ENCODE measurements around the gene AGO3.

The AGO3 gene

DNA sequence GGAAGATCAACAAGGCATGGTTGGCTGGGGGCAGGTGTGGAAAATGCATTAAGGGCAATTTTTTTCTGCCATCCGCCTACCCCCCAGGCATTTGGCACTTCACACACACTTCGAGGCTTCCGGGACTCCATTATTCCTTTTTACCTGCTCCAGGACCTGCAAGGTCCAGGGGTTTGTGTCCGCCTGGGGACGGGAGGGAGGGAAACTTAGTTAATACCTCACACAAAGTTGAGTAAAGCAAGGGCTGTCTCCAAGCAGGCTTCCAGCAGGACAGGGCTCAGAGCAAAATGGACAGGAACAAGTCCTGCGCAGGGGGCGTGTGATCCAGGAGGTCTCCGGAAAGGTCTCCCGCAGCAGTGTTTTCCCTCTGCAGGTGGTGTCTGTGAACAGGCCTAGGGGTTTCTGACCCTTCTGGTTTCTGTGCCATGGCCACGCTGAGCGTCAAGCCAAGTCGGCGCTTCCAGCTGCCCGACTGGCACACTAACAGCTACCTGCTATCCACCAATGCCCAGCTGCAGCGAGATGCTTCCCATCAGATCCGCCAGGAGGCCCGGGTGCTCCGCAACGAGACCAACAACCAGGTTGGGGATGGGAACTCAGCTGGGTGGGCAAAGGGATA, 153.7 kb downstream of the AGO3 start:
- DNase-seq, result no peak

DNA sequence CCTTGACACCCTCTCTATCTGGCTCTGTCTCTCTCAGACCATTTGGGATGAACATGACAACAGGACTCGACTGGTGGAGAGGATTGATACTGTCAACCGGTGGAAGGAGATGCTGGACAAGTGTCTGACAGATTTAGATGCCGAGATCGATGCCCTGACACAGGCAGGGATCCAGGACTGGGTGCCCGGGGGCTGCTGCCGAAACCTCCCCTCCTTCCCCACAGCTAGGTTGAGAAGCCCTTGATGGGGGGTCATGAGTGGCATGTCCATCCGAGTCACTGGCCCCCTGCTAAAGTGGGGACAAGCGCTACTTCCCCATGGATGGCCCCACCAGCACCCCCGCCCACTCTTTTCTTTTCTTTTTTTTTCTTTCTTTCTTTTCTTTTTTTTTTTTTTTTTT, 154.2 kb downstream of the AGO3 start:
- DNase-seq, result no peak

DNA sequence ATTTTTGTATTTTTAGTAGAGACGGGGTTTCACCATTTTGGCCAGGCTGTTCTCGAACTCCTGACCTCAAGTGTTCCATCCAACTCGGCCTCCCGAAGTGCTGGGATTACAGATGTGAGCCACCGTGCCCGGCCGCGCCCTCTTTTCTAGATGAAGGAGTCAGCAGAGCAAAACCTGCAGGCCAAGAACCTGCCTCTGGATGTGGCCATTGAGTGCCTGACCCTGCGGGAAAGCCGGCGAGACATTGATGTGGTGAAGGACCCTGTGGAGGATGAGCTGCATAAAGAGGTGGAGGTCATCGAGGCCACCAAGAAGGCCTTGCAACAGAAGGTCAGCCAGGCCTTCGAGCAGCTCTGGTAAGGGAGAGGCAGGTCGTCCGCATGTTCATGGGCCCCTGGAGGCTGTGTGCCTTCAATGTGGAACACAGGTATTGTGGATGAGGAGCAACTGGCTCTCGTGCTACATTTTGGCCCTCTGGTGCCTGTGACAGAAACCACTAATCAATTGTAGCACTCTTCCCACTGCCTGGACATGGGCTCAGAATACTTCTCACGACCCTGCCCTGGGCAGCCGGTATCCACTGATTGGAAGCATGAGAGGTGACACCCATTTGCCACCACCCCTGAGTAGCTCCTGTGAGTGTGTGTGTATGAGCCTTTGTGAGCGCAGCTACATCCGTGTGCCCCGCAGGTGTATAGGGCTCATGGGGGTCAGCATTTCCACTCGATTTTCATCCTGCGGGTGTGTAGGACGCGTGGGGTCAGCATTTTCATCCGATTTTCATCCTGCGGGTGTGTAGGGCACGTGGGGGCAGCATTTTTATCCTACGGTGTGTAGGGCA, 155.0 kb downstream of the AGO3 start:
- DNase-seq, result no peak

DNA sequence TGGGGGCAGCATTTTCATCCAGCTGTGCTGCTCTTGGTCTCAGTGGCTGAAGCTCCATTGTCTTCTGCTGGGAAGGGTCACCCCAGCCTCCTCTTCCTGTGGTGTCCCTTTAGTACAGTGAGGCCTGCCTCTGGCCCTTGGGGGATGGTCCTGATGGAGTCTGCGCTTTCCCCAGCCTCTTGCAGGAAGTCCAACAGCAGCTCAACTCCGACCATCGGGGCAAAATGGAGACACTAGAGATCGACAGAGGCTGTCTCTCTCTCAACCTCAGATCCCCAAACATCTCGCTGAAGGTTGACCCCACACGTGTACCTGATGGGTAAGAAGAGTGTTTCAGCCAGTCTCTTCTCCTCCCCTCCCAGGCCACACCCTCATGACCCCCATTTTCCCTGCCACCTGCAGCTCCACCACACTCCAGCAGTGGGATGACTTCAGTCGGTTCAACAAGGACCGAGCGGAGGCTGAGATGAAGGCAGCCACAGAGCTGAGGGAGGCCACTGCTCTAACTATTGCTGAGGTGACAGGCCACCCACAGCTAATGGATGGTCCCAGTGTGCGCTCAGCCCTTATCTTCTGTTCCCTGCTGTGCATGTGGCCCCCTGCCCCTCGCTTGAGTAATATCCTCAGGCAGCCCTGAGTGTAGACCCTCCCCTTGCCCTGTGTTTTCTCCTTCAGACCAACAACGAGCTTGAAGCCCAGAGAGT, 155.8 kb downstream of the AGO3 start:
- no peak for DNase-seq

DNA sequence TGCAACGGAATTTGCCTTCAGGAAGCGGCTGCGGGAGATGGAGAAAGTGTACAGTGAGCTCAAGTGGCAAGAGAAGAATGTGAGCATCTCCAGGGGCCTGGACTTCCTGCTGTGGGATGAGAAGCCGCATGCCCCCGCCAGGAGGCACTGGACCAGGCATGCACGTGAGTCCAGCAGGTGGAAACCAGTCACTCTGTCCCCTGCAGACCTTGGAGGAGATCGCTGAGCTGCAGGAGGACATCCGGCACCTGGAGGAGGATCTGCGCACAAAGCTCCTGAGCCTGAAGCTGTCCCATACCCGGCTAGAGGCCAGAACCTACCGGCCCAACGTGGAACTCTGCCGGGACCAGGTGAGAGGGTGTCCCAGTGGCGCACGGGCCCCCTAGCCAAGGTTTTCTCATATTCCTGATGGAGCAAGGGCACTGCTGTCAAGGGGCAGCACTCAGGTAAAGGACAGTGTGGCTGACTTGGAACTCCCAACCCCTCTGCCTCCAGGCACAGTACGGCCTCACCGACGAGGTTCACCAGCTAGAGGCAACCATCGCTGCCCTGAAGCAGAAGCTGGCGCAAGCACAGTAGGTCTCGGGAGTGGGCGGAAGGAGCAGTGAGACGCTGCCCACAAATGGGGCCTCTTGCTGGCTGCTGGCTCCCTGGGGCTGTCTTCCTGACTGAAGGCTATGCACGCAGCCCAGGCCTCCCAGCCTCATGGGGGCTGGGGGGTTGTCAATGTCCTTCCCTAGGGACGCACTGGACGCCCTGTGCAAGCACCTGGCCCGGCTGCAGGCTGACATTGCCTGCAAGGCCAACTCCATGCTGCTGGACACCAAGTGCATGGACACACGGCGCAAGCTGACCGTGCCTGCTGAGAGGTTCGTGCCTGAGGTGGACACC, 156.6 kb downstream of the AGO3 start:
- DNase-seq, result no peak

DNA sequence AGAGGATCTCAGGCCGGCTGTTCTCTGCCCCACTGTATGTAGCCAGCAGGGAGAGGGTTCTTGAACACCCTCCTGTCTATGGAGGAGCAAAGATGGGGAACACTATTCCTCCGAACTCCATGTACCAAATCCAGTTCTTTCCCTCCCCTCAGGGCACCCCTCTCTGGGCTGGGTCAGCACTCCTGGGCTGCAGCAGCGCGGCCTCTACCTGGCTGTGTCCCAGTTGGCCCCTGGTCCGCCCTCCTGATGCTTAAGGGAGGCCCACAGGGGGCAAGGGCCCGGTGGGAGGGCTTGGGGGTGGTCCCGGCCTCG, 157.3 kb downstream of the AGO3 start:
- no peak for DNase-seq

DNA sequence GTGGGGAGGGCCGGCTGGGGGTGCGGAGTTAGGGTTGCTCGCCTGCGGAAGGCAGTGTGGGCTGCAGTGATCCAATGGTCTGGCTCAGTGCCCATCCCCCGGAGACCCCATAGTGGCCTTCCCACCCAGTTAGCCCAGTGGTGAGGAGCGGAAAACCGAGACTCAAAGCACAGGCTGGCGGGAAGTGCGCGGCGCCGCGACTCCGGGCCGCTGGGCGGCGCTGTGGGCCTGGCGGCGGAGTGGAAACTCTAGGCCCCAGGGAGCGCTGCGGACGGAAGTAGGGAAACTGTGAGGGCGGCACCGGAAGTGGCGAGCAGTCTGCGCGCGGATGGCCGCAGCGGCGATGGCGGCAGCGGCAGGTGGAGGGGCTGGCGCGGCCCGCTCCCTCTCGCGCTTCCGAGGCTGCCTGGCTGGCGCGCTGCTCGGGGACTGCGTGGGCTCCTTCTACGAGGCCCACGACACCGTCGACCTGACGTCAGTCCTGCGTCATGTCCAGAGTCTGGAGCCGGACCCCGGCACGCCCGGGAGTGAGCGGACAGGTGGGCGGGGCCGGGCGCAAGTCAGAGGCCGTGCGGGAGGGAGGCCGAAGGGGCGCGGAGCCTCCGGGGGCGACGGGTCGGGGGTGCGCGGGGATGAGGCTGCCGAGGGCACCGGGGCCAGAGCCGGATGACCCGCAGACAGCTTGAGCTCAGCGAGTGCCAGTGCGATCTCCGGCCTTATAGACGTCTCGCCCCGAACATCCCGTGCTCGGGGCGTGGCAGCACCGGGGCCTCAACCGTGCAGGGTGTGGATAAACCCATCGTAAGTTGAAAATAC, 157.9 kb downstream of the AGO3 start, which contains the start of gene ADPRS:
TSS of gene ADPRS (plus strand) at position 316 of the 816 bp plus-strand sequence. CDS start at position 329, 13 bp downstream.
- DNase-seq, result peak; percentile 88

DNA sequence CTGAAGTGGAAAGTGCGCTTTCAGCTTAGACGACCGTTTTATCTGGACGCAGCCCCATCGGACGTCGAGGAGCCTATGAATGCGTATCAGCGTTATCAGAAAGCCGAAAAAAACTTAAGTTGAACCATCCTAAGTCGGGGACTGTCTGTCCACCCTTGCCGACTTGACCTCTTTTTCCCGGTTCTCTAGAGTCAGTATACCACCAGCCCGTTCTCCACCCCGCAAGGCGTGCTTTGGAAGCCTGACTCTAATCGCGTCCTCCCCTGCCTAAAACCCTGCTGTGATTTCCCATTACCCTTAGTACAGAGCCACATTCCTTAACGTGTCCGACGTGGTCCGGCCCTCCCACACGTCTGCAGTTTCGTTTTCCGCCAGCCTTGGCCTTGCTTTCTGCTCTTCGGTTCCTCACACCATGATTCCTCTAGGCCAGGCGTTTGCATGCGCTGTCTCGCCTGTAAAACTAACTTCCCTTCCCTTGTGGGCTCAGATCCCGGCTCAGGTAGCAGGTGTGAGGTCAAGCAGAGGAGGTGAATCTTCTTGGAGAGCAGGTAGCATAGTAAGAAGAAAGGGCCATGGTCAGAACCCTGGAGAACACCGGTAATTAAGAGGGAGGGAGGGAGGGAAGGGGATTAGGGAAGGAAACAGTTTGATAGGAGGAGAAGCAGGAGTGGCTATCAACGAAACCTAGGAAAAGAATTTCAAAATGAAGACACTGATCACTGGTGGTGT, 158.7 kb downstream of the AGO3 start:
- DNase-seq, result no peak

DNA sequence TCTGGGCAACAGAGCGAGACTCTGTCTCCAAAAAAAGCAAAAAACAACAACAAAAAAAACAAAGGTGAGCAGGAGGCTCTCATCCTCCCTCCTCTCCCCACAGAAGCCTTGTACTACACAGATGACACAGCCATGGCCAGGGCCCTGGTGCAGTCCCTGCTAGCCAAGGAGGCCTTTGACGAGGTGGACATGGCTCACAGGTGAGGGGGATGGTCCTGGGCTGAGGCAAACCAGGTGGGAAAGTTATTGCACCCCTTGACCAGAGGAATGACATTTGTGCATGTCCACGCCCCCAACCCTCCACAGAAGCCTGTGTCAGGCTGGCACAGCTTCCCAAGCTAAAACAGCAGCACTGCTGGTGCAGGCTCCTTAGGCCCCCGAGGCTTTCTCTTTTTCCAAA, 160.2 kb downstream of the AGO3 start:
- DNase-seq, result no peak

DNA sequence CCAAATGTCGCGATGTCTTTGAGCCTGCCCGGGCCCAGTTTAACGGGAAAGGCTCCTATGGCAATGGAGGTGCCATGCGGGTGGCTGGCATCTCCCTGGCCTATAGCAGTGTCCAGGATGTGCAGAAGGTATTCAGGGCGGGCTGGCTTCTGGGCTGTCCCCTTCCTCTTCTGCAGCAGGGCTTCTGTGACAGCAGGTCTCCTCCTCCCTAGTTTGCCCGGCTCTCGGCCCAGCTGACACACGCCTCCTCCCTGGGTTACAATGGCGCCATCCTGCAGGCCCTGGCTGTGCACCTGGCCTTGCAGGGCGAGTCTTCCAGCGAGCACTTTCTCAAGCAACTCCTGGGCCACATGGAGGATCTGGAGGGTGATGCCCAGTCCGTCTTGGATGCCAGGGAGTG, 160.8 kb downstream of the AGO3 start:
- DNase-seq, result no peak

DNA sequence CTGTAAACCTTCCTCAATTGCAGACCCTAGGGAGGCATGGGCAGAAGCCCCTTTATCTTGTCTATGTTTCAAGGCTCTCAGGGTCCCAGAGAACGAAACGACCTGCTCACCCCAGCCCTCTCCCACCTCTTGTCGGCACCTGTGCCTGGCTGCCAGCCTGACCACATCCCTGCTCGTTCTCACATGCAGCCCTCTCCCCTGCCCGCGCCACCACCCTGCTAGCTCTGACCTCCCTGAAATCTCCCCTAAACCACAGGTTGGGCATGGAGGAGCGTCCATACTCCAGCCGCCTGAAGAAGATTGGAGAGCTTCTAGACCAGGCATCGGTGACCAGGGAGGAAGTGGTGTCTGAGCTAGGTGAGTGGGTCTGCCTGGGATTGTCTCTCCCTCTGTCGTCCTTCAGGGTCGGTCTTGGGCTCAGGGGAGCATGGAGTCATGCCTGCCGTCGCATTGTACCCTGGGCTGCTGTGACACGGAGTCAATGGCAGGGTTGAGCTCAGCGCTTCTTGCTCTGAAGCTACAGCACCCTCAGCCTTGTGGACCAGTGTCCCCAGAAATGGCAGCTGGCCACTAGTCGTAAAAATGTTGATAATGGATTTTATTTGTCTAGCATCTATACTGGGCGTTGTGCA, 161.4 kb downstream of the AGO3 start:
- DNase-seq, result no peak

DNA sequence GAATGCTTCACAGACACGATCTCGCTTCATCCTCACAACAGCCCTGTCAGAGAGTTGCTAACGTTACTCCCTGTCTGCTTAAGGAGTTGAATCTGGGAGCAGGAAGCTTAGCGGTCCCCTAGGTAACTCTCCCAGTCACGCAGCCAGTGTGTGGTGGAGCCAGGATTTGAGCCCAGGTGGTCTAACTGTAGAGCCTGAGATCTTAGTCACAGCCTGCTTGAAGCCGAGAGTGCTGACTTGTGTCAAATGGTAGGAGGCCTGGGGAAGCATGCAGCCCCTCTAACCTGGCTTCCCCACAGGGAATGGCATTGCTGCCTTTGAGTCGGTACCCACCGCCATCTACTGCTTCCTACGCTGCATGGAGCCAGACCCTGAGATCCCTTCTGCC, 161.9 kb downstream of the AGO3 start:
- no peak for DNase-seq

DNA sequence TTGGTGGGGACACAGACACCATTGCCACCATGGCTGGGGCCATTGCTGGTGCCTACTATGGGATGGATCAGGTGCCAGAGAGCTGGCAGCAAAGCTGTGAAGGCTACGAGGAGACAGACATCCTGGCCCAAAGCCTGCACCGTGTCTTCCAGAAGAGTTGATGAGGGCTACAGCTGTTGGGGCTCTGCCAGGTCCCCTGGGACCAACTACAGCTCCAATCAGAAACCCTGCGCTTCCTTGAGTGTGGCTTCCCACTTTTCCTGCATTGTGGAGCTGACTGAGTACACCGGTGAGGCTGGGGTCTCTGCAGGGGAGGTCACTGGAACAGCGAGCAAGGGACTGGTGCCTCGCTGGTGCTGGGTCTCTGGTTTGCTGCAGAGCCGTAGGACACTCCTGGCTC, 162.3 kb downstream of the AGO3 start:
- no peak for DNase-seq

DNA sequence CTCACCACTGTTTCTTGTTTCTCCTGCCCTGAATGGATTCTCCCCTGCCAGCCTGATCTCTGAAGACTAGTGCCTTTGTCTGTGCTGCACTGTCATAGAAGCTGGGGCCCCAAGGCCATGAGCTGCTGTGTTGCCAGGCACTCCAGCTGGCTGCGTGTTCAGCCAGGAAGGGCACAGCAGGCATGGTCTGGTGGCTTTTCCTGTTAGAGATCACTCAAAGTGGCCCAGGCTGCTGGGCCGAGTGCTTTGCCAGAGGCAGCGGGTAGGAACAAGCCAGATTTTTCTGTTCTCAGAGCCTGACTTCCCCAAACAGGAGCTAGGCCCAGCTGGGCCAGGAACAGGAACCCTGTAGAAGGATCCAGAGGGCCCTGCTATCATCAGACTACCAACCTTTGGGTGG, 163.0 kb downstream of the AGO3 start:
- no peak for DNase-seq

DNA sequence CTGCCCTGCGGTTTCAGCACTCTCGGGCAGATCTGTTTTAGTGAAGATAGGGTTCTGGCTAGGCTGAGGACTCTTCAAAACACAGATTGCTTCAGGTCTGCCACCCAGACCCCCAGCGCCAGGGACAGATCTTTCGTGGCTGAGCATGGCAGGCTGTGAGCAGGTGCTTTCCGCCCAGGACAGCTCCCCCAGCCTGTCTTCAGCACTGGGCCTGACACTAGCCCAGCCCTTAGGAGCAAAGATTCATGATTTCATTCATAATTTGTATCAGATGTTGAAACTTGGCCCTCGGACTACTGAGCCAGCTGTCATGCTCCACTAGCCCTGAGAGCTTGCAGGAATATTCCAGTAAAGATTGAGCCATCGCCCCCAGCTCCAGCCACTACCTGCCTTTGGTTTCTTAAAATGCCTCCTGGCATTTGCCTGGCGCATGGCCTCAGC, 163.7 kb downstream of the AGO3 start:
- DNase-seq, result no peak

DNA sequence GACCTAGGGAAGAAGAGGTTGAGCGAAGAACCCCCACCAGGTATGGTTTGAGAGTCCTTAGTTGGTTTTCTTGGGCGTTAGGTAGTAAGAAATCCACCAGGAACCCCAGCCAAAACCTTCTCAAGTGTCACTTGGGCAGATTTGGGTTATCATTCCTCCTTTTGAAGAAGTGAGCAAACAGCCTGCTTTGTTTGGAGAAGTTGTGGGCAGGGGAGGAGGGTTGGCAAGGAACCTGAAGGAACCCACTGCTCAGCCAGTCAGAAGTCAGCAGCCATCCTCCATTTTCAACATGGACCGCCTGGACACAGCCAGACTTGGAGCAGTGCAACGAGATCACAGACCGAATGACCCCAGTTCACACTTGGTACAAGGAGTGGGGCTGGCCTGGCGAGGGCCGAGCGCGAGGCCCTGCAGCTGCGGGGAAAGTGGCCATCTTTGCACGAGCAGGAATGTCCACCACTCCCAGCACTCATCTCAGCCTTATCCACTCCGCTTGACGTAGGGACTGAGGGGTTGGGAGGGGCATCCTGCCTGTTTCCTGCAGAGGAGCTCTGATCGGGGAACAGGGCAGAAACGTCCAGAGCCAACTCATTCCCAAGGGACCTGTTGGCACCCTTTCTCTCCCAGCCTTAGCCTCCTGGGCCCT, 165.0 kb downstream of the AGO3 start:
- no peak for DNase-seq

DNA sequence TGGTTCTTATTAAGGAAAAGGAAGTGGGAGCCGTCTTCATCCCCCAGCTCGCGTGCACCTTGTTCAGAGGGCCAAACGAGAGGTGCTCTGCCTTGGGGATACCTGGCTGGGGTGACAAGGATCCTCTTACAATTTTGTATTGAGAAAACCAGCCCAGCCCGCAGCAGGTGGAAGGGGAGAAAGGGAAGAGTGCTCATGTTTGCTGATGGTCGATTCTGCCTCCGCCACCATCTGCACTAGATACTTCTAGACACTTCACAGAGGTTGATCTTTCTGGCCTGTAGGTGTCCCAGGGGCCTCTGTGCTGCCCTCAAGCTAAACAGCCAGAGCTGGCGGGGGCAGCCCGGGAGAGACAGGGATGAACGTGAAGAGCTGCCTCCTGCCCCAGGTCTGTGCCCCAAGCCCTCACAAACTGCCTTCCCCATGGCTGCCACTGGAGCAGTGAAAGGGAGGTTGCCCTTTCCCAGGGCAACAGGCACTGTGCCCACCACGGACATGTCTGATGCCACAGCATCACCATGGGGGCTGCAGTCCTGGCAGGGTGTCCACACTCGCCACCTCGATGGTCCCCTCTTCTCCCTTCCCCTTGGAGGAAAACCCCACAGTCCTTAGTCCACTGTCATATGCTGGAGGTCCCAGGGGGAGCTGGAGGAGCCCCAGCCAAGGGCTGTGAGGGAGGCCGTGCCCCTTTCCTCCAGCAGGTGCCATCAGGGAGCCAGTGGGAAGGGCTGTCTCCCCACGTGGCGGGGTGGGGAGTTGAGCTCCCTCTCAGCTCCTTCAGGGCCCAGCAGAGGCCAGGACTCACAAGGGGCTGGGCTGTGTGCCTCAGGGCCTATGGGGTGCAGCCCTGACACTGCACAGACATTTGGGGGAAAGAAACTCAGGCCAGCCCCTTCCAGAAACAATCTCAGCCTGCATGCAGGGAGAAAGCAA, 165.9 kb downstream of the AGO3 start:
- no peak for DNase-seq

DNA sequence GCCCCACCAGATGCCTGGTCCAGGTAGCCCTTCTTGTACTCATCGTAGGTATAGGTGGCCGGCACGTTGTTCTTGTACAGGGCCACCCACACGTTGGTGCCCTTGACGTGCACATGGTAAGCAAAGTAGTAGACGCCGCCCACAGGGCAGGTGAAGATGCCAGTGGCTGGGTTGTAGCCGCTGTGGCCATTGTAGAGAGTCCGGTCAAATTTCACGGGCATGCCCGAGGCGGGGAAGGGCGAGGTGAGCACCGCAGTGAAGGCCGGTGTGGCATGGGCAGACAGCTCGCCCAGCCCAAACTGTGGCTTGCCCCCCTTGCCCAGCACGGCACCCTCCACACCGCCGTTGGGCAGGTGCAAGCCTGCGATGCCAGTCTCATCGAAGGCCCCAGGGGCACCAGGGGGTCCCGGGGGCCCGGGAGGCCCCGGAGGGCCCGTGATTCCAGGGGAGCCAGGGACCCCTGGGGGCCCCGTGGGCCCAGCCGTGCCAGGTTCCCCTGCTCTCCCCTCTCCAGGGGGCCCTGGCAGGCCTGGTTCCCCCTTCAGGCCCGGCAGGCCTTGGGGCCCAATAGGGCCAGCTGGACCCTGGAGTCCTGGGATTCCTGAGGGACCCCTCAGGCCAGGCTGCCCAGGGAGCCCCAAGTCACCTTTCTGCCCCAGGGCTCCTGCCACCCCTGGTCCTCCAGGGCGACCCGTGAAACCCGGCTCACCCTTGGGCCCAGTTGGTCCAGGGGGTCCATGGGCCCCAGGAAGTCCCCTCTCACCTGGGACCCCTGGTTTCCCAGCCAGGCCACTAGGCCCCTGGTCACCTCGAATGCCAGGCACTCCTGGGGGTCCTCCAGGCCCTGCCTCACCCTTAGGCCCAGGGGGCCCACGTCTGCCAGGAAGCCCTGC, 167.0 kb downstream of the AGO3 start:
- no peak for DNase-seq

Measured in T1000 (cell line).